ENCODE measurements around the gene ZMIZ1. TPM values are rescaled to one million over a fixed set of nuclear protein-coding genes. Genes with fewer than 3 reads are reported as not detected.

Gene ZMIZ1
- total and polyA plus RNA-seq, 2 experiments from 2014 or later: 9.2 to 30.9 TPM

- TF ChIP-seq, protein P1, sequence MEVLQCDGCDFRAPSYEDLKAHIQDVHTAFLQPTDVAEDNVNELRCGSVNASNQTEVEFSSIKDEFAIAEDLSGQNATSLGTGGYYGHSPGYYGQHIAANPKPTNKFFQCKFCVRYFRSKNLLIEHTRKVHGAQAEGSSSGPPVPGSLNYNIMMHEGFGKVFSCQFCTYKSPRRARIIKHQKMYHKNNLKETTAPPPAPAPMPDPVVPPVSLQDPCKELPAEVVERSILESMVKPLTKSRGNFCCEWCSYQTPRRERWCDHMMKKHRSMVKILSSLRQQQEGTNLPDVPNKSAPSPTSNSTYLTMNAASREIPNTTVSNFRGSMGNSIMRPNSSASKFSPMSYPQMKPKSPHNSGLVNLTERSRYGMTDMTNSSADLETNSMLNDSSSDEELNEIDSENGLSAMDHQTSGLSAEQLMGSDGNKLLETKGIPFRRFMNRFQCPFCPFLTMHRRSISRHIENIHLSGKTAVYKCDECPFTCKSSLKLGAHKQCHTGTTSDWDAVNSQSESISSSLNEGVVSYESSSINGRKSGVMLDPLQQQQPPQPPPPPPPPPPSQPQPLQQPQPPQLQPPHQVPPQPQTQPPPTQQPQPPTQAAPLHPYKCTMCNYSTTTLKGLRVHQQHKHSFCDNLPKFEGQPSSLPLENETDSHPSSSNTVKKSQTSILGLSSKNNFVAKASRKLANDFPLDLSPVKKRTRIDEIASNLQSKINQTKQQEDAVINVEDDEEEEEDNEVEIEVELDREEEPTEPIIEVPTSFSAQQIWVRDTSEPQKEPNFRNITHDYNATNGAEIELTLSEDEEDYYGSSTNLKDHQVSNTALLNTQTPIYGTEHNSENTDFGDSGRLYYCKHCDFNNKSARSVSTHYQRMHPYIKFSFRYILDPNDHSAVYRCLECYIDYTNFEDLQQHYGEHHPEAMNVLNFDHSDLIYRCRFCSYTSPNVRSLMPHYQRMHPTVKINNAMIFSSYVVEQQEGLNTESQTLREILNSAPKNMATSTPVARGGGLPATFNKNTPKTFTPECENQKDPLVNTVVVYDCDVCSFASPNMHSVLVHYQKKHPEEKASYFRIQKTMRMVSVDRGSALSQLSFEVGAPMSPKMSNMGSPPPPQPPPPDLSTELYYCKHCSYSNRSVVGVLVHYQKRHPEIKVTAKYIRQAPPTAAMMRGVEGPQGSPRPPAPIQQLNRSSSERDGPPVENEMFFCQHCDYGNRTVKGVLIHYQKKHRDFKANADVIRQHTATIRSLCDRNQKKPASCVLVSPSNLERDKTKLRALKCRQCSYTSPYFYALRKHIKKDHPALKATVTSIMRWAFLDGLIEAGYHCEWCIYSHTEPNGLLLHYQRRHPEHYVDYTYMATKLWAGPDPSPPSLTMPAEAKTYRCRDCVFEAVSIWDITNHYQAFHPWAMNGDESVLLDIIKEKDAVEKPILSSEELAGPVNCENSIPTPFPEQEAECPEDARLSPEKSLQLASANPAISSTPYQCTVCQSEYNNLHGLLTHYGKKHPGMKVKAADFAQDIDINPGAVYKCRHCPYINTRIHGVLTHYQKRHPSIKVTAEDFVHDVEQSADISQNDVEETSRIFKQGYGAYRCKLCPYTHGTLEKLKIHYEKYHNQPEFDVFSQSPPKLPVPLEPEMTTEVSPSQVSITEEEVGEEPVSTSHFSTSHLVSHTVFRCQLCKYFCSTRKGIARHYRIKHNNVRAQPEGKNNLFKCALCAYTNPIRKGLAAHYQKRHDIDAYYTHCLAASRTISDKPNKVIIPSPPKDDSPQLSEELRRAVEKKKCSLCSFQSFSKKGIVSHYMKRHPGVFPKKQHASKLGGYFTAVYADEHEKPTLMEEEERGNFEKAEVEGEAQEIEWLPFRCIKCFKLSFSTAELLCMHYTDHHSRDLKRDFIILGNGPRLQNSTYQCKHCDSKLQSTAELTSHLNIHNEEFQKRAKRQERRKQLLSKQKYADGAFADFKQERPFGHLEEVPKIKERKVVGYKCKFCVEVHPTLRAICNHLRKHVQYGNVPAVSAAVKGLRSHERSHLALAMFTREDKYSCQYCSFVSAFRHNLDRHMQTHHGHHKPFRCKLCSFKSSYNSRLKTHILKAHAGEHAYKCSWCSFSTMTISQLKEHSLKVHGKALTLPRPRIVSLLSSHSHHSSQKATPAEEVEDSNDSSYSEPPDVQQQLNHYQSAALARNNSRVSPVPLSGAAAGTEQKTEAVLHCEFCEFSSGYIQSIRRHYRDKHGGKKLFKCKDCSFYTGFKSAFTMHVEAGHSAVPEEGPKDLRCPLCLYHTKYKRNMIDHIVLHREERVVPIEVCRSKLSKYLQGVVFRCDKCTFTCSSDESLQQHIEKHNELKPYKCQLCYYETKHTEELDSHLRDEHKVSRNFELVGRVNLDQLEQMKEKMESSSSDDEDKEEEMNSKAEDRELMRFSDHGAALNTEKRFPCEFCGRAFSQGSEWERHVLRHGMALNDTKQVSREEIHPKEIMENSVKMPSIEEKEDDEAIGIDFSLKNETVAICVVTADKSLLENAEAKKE (CRISPR knock-in tag; IDR thresholded peaks at IDR 0.05): no peak
- TF ChIP-seq JUNB (IDR thresholded peaks at IDR 0.05; ENCODE audit: unreplicated experiment) (no peak), STAT1 (IDR thresholded peaks at IDR 0.05; ENCODE audit: unreplicated experiment) (no peak)
Measured at GRCh38 chr10:79055100-79055782, 13.5 kb upstream of the ZMIZ1 start (continued).

DNA sequence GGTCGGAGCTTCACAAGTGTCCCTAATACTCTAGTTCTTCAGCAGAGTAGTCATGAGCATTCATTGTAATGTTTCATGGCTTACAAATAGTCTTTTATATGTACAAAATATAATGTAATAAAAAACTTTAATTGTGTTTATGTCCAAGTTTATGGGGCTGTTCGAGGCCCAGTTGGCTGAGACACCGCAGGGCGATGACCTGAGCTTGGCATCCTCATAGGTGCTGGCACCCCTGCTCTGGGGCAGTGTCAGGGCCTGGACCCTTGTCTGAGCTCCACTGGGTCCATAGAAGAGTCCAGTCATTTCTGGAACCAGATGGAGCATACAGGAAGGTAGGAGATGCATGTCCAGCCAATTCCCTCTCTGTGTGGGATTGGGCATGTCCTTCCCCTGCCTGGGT, 12.9 kb upstream of the ZMIZ1 start:
- no peaks in the 10 kb centered on the region for H3K36me3 Mint-ChIP-seq (ENCODE audit: low read depth)
- ATAC-seq (no peak), DNase-seq (ENCODE audit: low spot score) (no peak)
- Histone ChIP-seq H3K36me3 (ENCODE audit: insufficient read depth) (no peaks in the 10 kb centered on the region), H3K27ac (ENCODE audit: low read depth) (no peak overlapping the region), H3K4me1 (ENCODE audit: insufficient read depth) (peaks cover 21% of the 10 kb centered on the region), H3K27me3 (ENCODE audit: insufficient read depth) (no peaks in the 10 kb centered on the region), H3K4me2 (no peak overlapping the region), H2AFZ (no peak overlapping the region), H3K9me2 (ENCODE audit: insufficient read depth) (no peaks in the 10 kb centered on the region), H4K20me1 (replicated peaks; ENCODE audit: insufficient read depth) (no peaks in the 10 kb centered on the region), H3K79me2 (replicated peaks; ENCODE audit: insufficient read depth) (no peaks in the 10 kb centered on the region), H3K4me3 (no peak overlapping the region), H3F3A (replicated peaks; ENCODE audit: low read depth) (no peaks in the 10 kb centered on the region)
- peaks cover 22% of the 10 kb centered on the region for H3K27me3 Mint-ChIP-seq (ENCODE audit: insufficient read depth, low read depth, poor library complexity)
- H3K9me3 Mint-ChIP-seq: no peaks in the 10 kb centered on the region; the same call in 1 of the 3 replicates
- H3K27ac Mint-ChIP-seq: no peak overlapping the region
- H3K4me3 Mint-ChIP-seq: no peak overlapping the region
- peaks cover 38% of the 10 kb centered on the region for H3K4me1 Mint-ChIP-seq
- TF ChIP-seq ZNF331 (CRISPR knock-in tag; IDR thresholded peaks at IDR 0.05; ENCODE audit: low read depth) (no peak), STAT1 (IDR thresholded peaks at IDR 0.05; ENCODE audit: unreplicated experiment) (no peak), JUNB (IDR thresholded peaks at IDR 0.05; ENCODE audit: unreplicated experiment) (no peak), NANOG (IDR thresholded peaks at IDR 0.05; ENCODE audit: borderline replicate concordance) (no peak), POLR2AphosphoS5 (IDR thresholded peaks at IDR 0.05; ENCODE audit: low read depth) (no peak), EZH2 (IDR thresholded peaks at IDR 0.05; ENCODE audit: low read depth, unreplicated experiment) (no peak), EZH2phosphoT487 (IDR thresholded peaks at IDR 0.05; ENCODE audit: unreplicated experiment) (no peak), CREB1 (CRISPR knock-in tag; IDR thresholded peaks at IDR 0.05; ENCODE audit: low read depth) (no peak)
- TF ChIP-seq, protein P1 (CRISPR knock-in tag; IDR thresholded peaks at IDR 0.05): no peak

All from GM23338 (cell line).